ENCODE measurements around the gene UGT2B11.
"Not testable (repeated sequence)": the region's sequence is repeated elsewhere in the genome, so short reads cannot be mapped to it uniquely, and the experiment has no call there.

Gene UGT2B11

GRCh38 chr4:69167300-69167699, 47.2 kb downstream of the UGT2B11 start:
- no peak for DNase-seq

GRCh38 chr4:69166376-69166775, 48.2 kb downstream of the UGT2B11 start:
- not testable (repeated sequence) for DNase-seq

GRCh38 chr4:69165707-69166106, 48.8 kb downstream of the UGT2B11 start:
- not testable (repeated sequence) for DNase-seq

DNA sequence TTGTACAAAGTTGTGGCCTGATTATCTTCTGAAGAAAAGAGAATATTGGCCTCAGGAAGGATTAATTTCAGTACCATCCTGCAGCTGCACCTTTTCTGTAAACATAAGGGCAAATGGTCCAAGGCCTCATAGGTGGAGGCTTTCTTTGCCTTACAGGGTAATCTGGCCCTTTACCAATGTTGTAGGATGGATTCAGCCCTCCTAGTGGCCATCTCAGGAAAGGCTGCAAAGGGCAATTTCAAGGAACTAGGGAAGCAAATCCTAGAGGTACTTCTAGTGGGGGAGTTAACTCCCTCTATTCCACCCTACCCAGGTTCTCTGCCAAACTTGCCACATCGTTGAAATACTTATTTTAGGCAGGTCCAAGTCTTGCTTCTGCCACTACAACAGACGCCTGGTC, 57.6 kb downstream of the UGT2B11 start:
- DNase-seq = no peak

DNA sequence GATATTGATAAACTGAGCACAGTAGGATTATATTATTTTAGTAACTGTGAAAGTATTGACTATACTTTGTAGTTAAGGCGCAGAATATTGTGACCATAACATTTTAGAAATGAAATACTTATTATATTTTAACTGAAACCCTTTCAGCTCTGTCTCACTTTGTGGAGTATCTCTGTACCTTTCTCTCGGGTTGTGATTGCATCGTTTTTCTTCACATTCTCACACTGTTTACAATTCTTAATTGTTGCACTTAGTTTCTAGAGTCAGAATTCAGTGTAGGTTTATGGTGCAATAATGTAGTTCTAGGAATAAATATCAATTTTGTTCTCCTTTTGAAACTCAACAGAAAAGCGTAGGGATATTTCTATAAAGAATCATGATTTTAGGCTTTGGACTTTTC, 60.5 kb downstream of the UGT2B11 start:
- no peak for DNase-seq
